Neural cell (in vitro differentiated cells): ENCODE data around the gene ARHGEF2.

Source experiments
- EP300 ChIP-seq: fragments of 450-650 bp; conservative IDR thresholded peaks from 2 replicates; pipeline ENCODE4 v1.6.1; 2014; ENCODE audit warnings: antibody characterized with exemption, mild to moderate bottlenecking, moderate library complexity; ENCODE audit not compliant: poor library complexity, severe bottlenecking
- EZH2 ChIP-seq: fragments of 200-600, 300-800 bp; shearing (Covaris generic), sonication (generic); IDR thresholded peaks from 2 replicates; pipeline ENCODE4 v1.6.1; 2014; ENCODE audit warnings: antibody characterized with exemption, low read length, borderline replicate concordance, mild to moderate bottlenecking; ENCODE audit not compliant: insufficient read depth, poor library complexity, severe bottlenecking
- MXI1 ChIP-seq: fragments of 450-650 bp; conservative IDR thresholded peaks from 2 replicates; pipeline ENCODE4 v1.6.1; 2014; ENCODE audit warnings: antibody characterized with exemption, mild to moderate bottlenecking; ENCODE audit not compliant: poor library complexity, severe bottlenecking
- POLR2AphosphoS5 ChIP-seq: IDR thresholded peaks from 2 replicates; pipeline ENCODE4 v1.6.1; 2012
- RAD21 ChIP-seq: fragments of 450-650 bp; conservative IDR thresholded peaks from 2 replicates; pipeline ENCODE4 v1.6.1; 2014; ENCODE audit warnings: antibody characterized with exemption, mild to moderate bottlenecking, moderate library complexity
- TAF1 ChIP-seq: IDR thresholded peaks from 2 replicates; pipeline ENCODE4 v1.6.1; 2012; ENCODE audit warnings: low read depth
- TF ChIP-seq, protein P1 (sequence below): fragments of 450-650 bp; IDR thresholded peaks from 2 replicates; pipeline ENCODE4 v1.5.1; 2014; ENCODE audit warnings: antibody characterized with exemption, mild to moderate bottlenecking, moderate library complexity; ENCODE audit not compliant: poor library complexity, severe bottlenecking

DNA sequence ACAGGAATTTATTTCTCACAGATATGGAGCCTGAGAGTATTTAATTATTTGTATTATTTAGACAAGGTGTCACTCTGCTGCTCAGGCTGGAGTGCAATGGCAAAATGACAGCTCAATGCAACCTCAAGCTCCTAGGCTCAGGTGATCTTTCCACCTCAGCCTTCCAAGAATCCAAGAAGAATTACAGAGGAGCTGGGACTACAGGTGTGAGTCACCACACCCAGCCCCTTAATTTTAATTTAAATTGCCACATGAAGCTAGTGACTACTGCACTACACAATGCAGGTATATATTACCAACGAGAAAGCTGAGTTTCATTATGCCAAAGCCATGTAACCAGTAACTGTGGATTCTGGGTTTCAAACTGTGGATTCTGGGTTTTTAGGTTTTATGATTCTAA is 46.3 kb downstream of the ARHGEF2 start:
- TF ChIP-seq, protein P1, sequence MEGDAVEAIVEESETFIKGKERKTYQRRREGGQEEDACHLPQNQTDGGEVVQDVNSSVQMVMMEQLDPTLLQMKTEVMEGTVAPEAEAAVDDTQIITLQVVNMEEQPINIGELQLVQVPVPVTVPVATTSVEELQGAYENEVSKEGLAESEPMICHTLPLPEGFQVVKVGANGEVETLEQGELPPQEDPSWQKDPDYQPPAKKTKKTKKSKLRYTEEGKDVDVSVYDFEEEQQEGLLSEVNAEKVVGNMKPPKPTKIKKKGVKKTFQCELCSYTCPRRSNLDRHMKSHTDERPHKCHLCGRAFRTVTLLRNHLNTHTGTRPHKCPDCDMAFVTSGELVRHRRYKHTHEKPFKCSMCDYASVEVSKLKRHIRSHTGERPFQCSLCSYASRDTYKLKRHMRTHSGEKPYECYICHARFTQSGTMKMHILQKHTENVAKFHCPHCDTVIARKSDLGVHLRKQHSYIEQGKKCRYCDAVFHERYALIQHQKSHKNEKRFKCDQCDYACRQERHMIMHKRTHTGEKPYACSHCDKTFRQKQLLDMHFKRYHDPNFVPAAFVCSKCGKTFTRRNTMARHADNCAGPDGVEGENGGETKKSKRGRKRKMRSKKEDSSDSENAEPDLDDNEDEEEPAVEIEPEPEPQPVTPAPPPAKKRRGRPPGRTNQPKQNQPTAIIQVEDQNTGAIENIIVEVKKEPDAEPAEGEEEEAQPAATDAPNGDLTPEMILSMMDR = no peak
- TF ChIP-seq RAD21 = no peak
- TF ChIP-seq POLR2AphosphoS5 = no peak
- no peak for TF ChIP-seq EP300
- no peak for TF ChIP-seq EZH2
- TF ChIP-seq TAF1 = no peak
- no peak for TF ChIP-seq MXI1
